ENCODE data around the gene NPPB. TPM values are rescaled to one million over a fixed set of nuclear protein-coding genes. Genes with fewer than 3 reads are reported as not detected.

Gene NPPB
- total and polyA plus RNA-seq, 8 donors: not detected

DNA sequence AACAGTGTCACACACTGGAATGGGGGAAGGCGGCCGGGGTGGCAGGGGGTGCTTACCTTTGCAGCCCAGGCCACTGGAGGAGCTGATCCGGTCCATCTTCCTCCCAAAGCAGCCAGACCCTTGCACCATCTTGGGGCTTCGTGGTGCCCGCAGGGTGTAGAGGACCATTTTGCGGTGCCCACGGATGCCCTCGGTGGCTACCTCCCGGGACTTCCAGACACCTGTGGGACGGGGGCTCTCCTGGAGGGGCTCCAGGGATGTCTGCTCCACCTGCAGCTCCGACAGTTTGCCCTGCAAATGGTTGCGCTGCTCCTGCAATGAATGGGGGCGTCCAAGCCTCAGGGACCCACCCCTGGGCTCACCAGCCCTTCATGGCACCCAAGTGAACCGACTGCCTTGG is 587 bp downstream of the NPPB start:
- Histone ChIP-seq H3K4me1 (no peaks in the 10 kb centered on the region), H3K27ac (no peak overlapping the region), H3K9me3 (no peaks in the 10 kb centered on the region), H3K4me3 (no peak overlapping the region), H3K27me3 (peaks cover 28 to 98% of the 10 kb centered on the region in 2 donors), H3K36me3 (no peaks in the 10 kb centered on the region)
- DNase-seq (no peak), ATAC-seq (no peak)
- intact Hi-C loops (cut with DNase I): no loop called here
- TF ChIP-seq, protein P1, sequence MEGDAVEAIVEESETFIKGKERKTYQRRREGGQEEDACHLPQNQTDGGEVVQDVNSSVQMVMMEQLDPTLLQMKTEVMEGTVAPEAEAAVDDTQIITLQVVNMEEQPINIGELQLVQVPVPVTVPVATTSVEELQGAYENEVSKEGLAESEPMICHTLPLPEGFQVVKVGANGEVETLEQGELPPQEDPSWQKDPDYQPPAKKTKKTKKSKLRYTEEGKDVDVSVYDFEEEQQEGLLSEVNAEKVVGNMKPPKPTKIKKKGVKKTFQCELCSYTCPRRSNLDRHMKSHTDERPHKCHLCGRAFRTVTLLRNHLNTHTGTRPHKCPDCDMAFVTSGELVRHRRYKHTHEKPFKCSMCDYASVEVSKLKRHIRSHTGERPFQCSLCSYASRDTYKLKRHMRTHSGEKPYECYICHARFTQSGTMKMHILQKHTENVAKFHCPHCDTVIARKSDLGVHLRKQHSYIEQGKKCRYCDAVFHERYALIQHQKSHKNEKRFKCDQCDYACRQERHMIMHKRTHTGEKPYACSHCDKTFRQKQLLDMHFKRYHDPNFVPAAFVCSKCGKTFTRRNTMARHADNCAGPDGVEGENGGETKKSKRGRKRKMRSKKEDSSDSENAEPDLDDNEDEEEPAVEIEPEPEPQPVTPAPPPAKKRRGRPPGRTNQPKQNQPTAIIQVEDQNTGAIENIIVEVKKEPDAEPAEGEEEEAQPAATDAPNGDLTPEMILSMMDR (IDR thresholded peaks at IDR 0.05): no peak

DNA sequence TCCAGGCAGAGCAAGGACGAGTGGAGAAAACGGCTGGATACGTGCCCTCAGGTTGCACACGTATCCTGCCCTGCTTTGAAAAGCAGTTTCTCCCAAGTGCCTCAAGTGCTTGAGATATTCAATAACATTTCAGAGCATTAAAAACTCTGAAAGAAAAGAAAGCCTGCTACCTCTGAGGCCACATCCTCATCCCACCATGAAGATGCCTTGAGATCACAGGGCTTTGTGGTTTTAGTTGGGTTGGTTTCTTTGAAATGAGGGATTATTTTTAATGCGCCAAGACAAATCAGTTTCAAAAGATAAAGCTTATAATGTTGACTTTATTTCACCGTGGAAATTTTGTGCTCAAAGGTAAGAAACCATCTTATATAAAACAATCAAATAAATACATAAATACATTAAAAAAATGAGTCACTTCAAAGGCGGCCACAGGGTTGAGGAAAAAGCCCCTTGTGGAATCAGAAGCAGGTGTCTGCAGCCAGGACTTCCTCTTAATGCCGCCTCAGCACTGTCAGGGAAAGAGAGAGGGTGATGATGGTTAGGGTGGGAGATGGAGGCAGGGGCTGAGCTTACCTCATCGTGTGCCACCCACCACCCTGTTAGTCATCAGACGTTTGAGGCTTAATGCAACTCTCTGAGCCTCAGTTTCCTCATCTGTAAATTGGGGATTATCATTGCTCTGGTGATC is 1.4 kb downstream of the NPPB start:
- DNase-seq: no peak
- no peak for ATAC-seq
- no peaks in the 10 kb centered on the region for H3K9me3 ChIP-seq
- H3K27ac ChIP-seq: no peak overlapping the region
- no peaks in the 10 kb centered on the region for H3K36me3 ChIP-seq
- no peak overlapping the region for H3K4me3 ChIP-seq
- no peaks in the 10 kb centered on the region for H3K4me1 ChIP-seq
- H3K27me3 ChIP-seq: peaks cover 28 to 95% of the 10 kb centered on the region in 2 donors
- TF ChIP-seq, protein P1 (IDR thresholded peaks at IDR 0.05): no peak
- intact Hi-C loops (cut with DNase I): no loop called here

DNA sequence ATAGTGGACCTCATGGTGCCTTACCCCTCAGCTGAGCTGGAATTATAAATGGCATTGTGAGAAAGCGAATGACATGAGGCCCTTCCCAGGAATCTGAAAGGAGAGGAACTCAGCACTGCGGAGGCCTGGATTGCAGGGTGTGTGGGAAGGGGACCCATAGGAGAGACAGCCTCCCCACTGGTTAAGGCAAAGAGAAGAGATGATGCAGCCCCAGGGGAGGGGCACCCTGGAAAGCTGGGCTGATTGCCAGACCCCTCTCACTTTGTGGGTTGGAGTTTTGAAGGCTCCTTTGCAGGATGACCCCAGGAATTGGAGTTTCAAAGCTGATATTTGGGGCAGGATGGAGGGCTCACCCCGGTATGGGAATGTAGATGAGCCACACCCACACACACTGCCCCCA is 2.0 kb downstream of the NPPB start:
- intact Hi-C loops (cut with DNase I): no loop called here
- H3K36me3 ChIP-seq: no peaks in the 10 kb centered on the region
- TF ChIP-seq, protein P1 (IDR thresholded peaks at IDR 0.05): no peak
- H3K27ac ChIP-seq: no peak overlapping the region
- ATAC-seq: no peak
- no peaks in the 10 kb centered on the region for H3K9me3 ChIP-seq
- no peak for DNase-seq
- peaks cover 28 to 89% of the 10 kb centered on the region in 2 donors for H3K27me3 ChIP-seq
- H3K4me3 ChIP-seq: no peak overlapping the region
- no peaks in the 10 kb centered on the region for H3K4me1 ChIP-seq

DNA sequence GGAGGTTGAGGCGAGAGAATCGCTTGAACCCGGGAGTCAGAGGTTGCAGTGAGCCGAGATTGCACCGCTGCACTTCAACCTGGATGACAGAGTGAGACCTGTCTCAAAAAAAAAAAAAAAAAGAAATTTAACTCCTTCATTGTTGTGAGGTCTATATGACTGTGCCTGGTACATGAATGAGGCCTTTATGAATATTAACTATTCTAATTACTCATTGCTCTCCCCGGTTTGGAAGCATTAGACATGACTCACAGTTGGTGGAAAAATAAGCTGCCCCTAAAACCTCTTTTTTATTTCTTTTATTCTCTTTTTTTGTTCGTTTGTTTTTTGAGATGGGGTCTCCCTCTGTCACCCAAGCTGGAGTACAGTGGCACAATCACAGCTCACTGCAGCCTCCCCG is 3.3 kb downstream of the NPPB start:
- H3K27ac ChIP-seq: no peak overlapping the region
- no peaks in the 10 kb centered on the region for H3K9me3 ChIP-seq
- no peak overlapping the region for H3K4me3 ChIP-seq
- no peaks in the 10 kb centered on the region for H3K36me3 ChIP-seq
- TF ChIP-seq, protein P1 (IDR thresholded peaks at IDR 0.05): no peak
- intact Hi-C loops (cut with DNase I): no loop called here
- peaks cover 27 to 78% of the 10 kb centered on the region in 2 donors for H3K27me3 ChIP-seq
- DNase-seq (no peak), ATAC-seq (no peak)
- H3K4me1 ChIP-seq: no peaks in the 10 kb centered on the region

GRCh38 chr1:11854519-11854918 is 4.2 kb downstream of the NPPB start:
- no peaks in the 10 kb centered on the region for H3K4me1 ChIP-seq
- peaks cover 19 to 69% of the 10 kb centered on the region in 2 donors for H3K27me3 ChIP-seq
- no peaks in the 10 kb centered on the region for H3K9me3 ChIP-seq
- no peak overlapping the region for H3K4me3 ChIP-seq
- ATAC-seq (no peak), DNase-seq (no peak)
- TF ChIP-seq, protein P1 (IDR thresholded peaks at IDR 0.05): no peak
- H3K36me3 ChIP-seq: no peaks in the 10 kb centered on the region
- no peak overlapping the region for H3K27ac ChIP-seq
- intact Hi-C loops (cut with DNase I): no loop called here
